PC-9 (cell line): ENCODE results near the gene RNF44. TPM values are rescaled to one million over a fixed set of nuclear protein-coding genes. Genes with fewer than 3 reads are reported as not detected.
A peak's percentile ranks its signal among the peaks of the same experiment; 100 is the strongest.

Source experiments
- BruUV-seq: library from RNA; stranded (reverse); fragments of 400-500 nt; replicated peaks from 2 replicates; lab custom pipeline; 2021; lab: Mats Ljungman, UMichigan
- CTCF ChIA-PET: fragments of 300-600 bp; sonication (Branson Sonifier 250); formaldehyde crosslinking; loops from one replicate; lab custom pipeline; 2022; ENCODE audit warnings: antibody characterized with exemption; lab: Charles Lee
- POLR2A ChIA-PET: fragments of 300-600 bp; sonication (Branson Sonifier 250); formaldehyde crosslinking; loops from one replicate; lab custom pipeline; 2022; ENCODE audit warnings: antibody characterized with exemption; ENCODE audit not compliant: unreplicated experiment; lab: Charles Lee
- DNase-seq, 2 experiments: peaks; one replicate each; pipeline versions ENCODE4 v3.0.0 to v3.0.0-alpha.2; 2015 to 2022; ENCODE audit warnings: mixed read lengths in 1 of 2
- H2AFZ ChIP-seq: fragments of 200-600 bp; sonication (generic); 2 replicates; pipeline ENCODE4 v1.8.1; 2017; ENCODE audit warnings: antibody characterized with exemption
- H3F3A ChIP-seq: fragments of 200-600 bp; sonication (generic); 2 replicates; pipeline ENCODE4 v1.8.1; 2017; ENCODE audit warnings: antibody characterized with exemption, mild to moderate bottlenecking, low read depth; ENCODE audit not compliant: insufficient read depth
- H3K27ac ChIP-seq: fragments of 200-600 bp; sonication (generic); 2 replicates; pipeline ENCODE4 v1.6.1; 2016; ENCODE audit warnings: mixed run types
- H3K27me3 ChIP-seq: fragments of 200-600 bp; sonication (generic); 2 replicates; pipeline ENCODE4 v1.6.1; 2016; ENCODE audit warnings: low read depth, mixed run types; ENCODE audit not compliant: insufficient read depth
- H3K36me3 ChIP-seq: fragments of 200-600 bp; sonication (generic); 2 replicates; pipeline ENCODE4 v1.6.1; 2016; ENCODE audit warnings: low read depth, mixed run types
- H3K4me1 ChIP-seq: fragments of 200-600 bp; sonication (generic); replicated peaks from 2 replicates; pipeline ENCODE4 v1.6.1; 2016; ENCODE audit warnings: mixed run types; ENCODE audit not compliant: insufficient read depth
- H3K4me2 ChIP-seq: fragments of 200-600 bp; sonication (generic); 2 replicates; pipeline ENCODE4 v1.6.1; 2017; ENCODE audit warnings: mixed run types
- H3K4me3 ChIP-seq: fragments of 200-600 bp; sonication (generic); 2 replicates; pipeline ENCODE4 v1.6.1; 2016; ENCODE audit warnings: mixed run types
- H3K79me2 ChIP-seq: fragments of 200-600 bp; sonication (generic); 2 replicates; pipeline ENCODE4 v1.6.1; 2017; ENCODE audit warnings: low read depth, mixed run types
- H3K9me2 ChIP-seq: fragments of 200-600 bp; sonication (generic); 2 replicates; pipeline ENCODE4 v1.8.1; 2017; ENCODE audit warnings: mild to moderate bottlenecking; ENCODE audit not compliant: insufficient read depth
- H3K9me3 ChIP-seq: fragments of 200-600 bp; sonication (generic); 2 replicates; pipeline ENCODE4 v1.8.1; 2016; ENCODE audit warnings: low read depth; ENCODE audit not compliant: insufficient read depth
- H4K20me1 ChIP-seq: fragments of 200-600 bp; sonication (generic); 2 replicates; pipeline ENCODE4 v1.8.1; 2017; ENCODE audit not compliant: insufficient read depth
- CTCF ChIP-seq: fragments of 200-600 bp; sonication (generic); conservative IDR thresholded peaks from 2 replicates; pipeline ENCODE4 v1.6.1; 2017; ENCODE audit warnings: mixed run types, antibody characterized with exemption, mild to moderate bottlenecking, moderate library complexity
- EZH2 ChIP-seq: fragments of 200-600 bp; sonication (generic); IDR thresholded peaks from 2 replicates; pipeline ENCODE4 v1.8.0; 2017; ENCODE audit warnings: antibody characterized with exemption, low read depth
- intact Hi-C: fragments of 100-400 bp; cut with micrococcal nuclease; formaldehyde crosslinking; loops from one replicate; pipeline ENCODE4 v1.10.0; 2022; ENCODE audit not compliant: unreplicated experiment
- total RNA-seq: library from RNA; stranded (reverse); gene quantifications from 2 replicates; pipeline ENCODE4 v1.2.3, GENCODE V29; 2021

Gene RNF44
- total RNA-seq, 1 experiment from 2014 or later: 87.4 TPM

DNA sequence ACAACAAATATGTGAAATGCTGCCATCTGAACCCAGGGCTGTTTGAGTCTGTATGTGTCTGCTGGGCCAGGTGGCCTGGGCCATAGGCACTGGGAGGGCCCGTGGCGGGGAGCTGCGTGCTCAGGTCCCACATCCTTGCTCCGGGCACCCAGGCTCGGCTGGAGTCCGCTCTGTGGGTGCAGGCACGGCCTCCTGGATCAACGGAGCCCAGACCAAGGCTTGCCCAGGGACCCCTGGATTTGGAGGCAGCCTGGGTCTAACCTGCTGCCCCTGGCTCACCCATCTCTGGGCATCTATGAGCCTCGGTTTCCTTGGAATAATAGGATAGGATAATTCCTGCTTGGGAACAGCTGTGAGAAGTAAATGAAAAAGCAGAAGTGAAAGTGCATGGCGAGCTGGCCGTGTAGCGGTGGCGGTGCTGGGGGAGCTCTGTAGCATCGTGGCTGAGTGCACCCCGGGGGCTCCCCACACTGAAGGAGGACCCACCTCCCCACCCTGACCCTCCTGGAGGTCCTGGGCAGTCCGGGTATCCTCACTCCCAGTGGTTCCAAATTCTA is 13.2 kb upstream of the RNF44 start:
- TF ChIP-seq EZH2: no peak
- TF ChIP-seq CTCF: no peak
- POLR2A ChIA-PET: no interaction called here
- Histone ChIP-seq H3K9me2 (no peaks in the 10 kb centered on the region), H2AFZ (no peak overlapping the region), H3K4me2 (no peak overlapping the region), H3F3A (peaks cover 49% of the 10 kb centered on the region), H4K20me1 (no peaks in the 10 kb centered on the region), H3K27ac (no peak overlapping the region), H3K9me3 (no peaks in the 10 kb centered on the region), H3K4me1 (peaks cover 55% of the 10 kb centered on the region), H3K27me3 (no peaks in the 10 kb centered on the region), H3K79me2 (peaks cover 7% of the 10 kb centered on the region; the same call in 1 of the 2 replicates), H3K4me3 (no peak overlapping the region), H3K36me3 (no peaks in the 10 kb centered on the region)
- CTCF ChIA-PET: no interaction called here
- no TSS peak for BruUV-seq
- intact Hi-C loops: no loop called here
- no peak for DNase-seq

DNA sequence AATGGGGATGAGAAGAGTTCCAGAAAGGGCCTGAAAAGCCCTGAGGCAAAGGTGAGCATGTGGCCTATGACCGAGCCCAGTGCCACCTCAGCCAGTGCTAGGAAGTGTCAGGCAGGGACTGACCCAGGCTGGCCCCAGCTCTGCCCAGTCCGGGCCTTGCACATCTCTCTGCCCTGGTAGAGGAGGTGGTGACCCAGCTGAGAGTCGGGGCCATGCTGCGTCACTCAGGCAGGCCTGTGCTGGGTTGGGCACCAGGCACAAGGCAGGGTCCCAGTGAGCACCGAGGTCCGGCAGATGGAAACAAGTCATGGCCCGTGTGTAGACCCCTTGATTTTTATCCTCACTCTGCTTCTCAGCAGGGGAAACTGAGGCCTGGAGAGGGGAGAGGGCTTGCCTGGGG is 12.7 kb upstream of the RNF44 start:
- TF ChIP-seq CTCF (no peak), EZH2 (no peak)
- DNase-seq: no peak
- no peaks in the 10 kb centered on the region for H3K27me3 ChIP-seq
- H3K79me2 ChIP-seq: peaks cover 12% of the 10 kb centered on the region
- POLR2A ChIA-PET: interaction anchor here (0.6 kb wide), 1 partner anchor 13 kb away, joined by 5 read pairs; the partner anchor contains the start of gene RNF44
- no TSS peak for BruUV-seq
- H3K27ac ChIP-seq: no peak overlapping the region
- no peak overlapping the region for H3K4me3 ChIP-seq
- H3K9me2 ChIP-seq: no peaks in the 10 kb centered on the region
- peaks cover 49% of the 10 kb centered on the region for H3F3A ChIP-seq
- no peaks in the 10 kb centered on the region for H3K36me3 ChIP-seq
- CTCF ChIA-PET: no interaction called here
- peaks cover 59% of the 10 kb centered on the region for H3K4me1 ChIP-seq
- H3K9me3 ChIP-seq: no peaks in the 10 kb centered on the region
- intact Hi-C loops: no loop called here
- no peaks in the 10 kb centered on the region for H4K20me1 ChIP-seq
- no peak overlapping the region for H3K4me2 ChIP-seq
- H2AFZ ChIP-seq: no peak overlapping the region

DNA sequence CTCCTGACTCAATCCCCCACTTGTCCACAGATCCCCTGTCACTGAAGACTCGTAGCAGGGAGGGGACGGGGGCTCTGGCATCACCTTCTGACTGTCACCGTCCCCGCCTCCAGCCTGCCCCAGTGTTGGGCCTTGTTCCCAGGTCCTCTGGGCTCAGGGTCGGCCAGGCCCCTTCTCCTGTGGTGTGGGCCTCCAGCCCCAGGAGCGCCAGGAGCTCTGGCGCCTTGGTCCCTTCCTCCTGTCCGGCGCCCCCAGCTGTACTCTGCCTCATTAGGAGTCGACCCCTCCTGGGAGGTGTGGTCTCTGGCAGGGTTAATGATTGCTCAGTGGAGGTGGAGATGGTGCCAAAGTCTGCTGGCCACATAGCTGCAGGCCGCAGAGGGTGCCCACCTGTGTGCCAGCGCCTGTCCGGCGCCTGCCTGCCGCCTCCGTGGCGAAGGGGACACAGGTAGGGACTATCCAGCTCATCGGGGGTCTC is 11.8 kb upstream of the RNF44 start, which contains the start of gene CDHR2:
Gene CDHR2 (plus strand): TSS at position 376 of the 478 bp plus-strand sequence. CDS start 16,011 bp downstream, outside the sequence.
- no peak for DNase-seq
- ChIA-PET CTCF (no interaction called here), POLR2A (interaction anchor here (0.6 kb wide), 1 partner anchor 12 kb away, joined by 5 read pairs; the partner anchor contains the start of gene RNF44)
- Histone ChIP-seq H3K36me3 (no peaks in the 10 kb centered on the region), H3K27ac (peak within 1 kb of the TSS; percentile 34; the same call in 1 of the 2 replicates), H2AFZ (no peak within 1 kb of the TSS), H3K79me2 (peaks cover 15% of the 10 kb centered on the region), H3K9me2 (no peaks in the 10 kb centered on the region), H4K20me1 (no peaks in the 10 kb centered on the region), H3K27me3 (no peaks in the 10 kb centered on the region), H3K4me3 (no peak within 1 kb of the TSS), H3K4me2 (peak within 1 kb of the TSS; percentile 18), H3F3A (peaks cover 49% of the 10 kb centered on the region), H3K4me1 (peaks cover 57% of the 10 kb centered on the region), H3K9me3 (no peaks in the 10 kb centered on the region)
- BruUV-seq: no TSS peak
- TF ChIP-seq CTCF (no peak), EZH2 (no peak)
- intact Hi-C loops: no loop called here
